ENCODE results near the gene EXOSC6.
"Not testable (repeated sequence)": the region's sequence is repeated elsewhere in the genome, so short reads cannot be mapped to it uniquely, and the experiment has no call there.

- TF ChIP-seq CTCF (conservative IDR thresholded peaks at IDR 0.05; ENCODE audit: low read depth, low read length); ELK1 (IDR thresholded peaks at IDR 0.05; ENCODE audit: borderline replicate concordance, low read depth, low read length); RAD21 (IDR thresholded peaks at IDR 0.05; ENCODE audit: low read length); MXI1 (IDR thresholded peaks at IDR 0.05; ENCODE audit: borderline replicate concordance, low read depth, low read length); POLR2A (IDR thresholded peaks at IDR 0.05; ENCODE audit: low read depth, low read length); NFE2L2 (IDR thresholded peaks at IDR 0.05; ENCODE audit: low read depth, low read length): not testable (repeated sequence)
These were observed 8.2 kb upstream of the EXOSC6 start for GRCh38 chr16:70259903-70260302.

Measured in IMR-90 (cell line).